ENCODE data around the gene KRTAP5-1. TPM values are rescaled to one million over a fixed set of nuclear protein-coding genes. Genes with fewer than 3 reads are reported as not detected.

KRTAP5-1 gene
- total and polyA plus RNA-seq, 10 of the 15 experiments (the other 5 are each of a cell fraction or from before 2014, with no cell fraction given): not detected

DNA sequence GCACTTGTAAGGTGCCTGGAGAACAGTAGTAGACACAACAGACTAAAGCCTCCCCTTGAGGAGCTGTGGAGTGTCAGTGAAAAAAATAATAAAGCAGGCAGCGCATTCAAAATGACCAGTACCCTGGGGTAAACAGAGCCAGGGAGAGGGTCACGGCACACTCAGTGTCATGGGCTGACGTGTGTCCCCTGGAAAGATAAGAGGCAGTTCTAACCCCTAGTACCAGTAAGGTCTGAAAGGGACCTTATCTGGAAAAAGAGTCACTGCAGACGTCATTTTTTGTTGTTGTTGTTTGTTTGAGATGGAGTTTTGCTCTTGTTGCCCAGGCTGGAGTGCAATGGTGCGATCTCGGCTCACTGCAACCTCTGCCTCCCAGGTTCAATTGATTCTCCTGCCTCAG lies 45.0 kb downstream of the KRTAP5-1 start (continued):
- TF ChIP-seq SMC3 (IDR thresholded peaks at IDR 0.05; ENCODE audit: borderline replicate concordance, low read length) (no peak), CHD2 (IDR thresholded peaks at IDR 0.05; ENCODE audit: borderline replicate concordance, low read depth, low read length) (no peak), FOS (IDR thresholded peaks at IDR 0.05; ENCODE audit: borderline replicate concordance, extremely low read depth, insufficient read length) (no peak), MXI1 (IDR thresholded peaks at IDR 0.05; ENCODE audit: low read depth, low read length) (no peak)
- TF ChIP-seq, protein P1, sequence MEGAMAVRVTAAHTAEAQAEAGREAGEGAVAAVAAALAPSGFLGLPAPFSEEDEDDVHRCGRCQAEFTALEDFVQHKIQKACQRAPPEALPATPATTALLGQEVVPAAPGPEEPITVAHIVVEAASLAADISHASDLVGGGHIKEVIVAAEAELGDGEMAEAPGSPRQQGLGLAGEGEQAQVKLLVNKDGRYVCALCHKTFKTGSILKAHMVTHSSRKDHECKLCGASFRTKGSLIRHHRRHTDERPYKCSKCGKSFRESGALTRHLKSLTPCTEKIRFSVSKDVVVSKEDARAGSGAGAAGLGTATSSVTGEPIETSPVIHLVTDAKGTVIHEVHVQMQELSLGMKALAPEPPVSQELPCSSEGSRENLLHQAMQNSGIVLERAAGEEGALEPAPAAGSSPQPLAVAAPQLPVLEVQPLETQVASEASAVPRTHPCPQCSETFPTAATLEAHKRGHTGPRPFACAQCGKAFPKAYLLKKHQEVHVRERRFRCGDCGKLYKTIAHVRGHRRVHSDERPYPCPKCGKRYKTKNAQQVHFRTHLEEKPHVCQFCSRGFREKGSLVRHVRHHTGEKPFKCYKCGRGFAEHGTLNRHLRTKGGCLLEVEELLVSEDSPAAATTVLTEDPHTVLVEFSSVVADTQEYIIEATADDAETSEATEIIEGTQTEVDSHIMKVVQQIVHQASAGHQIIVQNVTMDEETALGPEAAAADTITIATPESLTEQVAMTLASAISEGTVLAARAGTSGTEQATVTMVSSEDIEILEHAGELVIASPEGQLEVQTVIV (IDR thresholded peaks at IDR 0.05; ENCODE audit: borderline replicate concordance, partially characterized antibody): no peak
- TF ChIP-seq, protein P2, sequence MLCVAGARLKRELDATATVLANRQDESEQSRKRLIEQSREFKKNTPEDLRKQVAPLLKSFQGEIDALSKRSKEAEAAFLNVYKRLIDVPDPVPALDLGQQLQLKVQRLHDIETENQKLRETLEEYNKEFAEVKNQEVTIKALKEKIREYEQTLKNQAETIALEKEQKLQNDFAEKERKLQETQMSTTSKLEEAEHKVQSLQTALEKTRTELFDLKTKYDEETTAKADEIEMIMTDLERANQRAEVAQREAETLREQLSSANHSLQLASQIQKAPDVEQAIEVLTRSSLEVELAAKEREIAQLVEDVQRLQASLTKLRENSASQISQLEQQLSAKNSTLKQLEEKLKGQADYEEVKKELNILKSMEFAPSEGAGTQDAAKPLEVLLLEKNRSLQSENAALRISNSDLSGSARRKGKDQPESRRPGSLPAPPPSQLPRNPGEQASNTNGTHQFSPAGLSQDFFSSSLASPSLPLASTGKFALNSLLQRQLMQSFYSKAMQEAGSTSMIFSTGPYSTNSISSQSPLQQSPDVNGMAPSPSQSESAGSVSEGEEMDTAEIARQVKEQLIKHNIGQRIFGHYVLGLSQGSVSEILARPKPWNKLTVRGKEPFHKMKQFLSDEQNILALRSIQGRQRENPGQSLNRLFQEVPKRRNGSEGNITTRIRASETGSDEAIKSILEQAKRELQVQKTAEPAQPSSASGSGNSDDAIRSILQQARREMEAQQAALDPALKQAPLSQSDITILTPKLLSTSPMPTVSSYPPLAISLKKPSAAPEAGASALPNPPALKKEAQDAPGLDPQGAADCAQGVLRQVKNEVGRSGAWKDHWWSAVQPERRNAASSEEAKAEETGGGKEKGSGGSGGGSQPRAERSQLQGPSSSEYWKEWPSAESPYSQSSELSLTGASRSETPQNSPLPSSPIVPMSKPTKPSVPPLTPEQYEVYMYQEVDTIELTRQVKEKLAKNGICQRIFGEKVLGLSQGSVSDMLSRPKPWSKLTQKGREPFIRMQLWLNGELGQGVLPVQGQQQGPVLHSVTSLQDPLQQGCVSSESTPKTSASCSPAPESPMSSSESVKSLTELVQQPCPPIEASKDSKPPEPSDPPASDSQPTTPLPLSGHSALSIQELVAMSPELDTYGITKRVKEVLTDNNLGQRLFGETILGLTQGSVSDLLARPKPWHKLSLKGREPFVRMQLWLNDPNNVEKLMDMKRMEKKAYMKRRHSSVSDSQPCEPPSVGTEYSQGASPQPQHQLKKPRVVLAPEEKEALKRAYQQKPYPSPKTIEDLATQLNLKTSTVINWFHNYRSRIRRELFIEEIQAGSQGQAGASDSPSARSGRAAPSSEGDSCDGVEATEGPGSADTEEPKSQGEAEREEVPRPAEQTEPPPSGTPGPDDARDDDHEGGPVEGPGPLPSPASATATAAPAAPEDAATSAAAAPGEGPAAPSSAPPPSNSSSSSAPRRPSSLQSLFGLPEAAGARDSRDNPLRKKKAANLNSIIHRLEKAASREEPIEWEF (IDR thresholded peaks at IDR 0.05; ENCODE audit: insufficient replicate concordance, low read depth, low read length): no peak
